Trophoblast cell (in vitro differentiated cells and primary cell): ENCODE results near the gene EIF4G3.
"Not testable (repeated sequence)": the region's sequence is repeated elsewhere in the genome, so short reads cannot be mapped to it uniquely, and the experiment has no call there.

ENCODE experiments used
- DNase-seq, 2 donors: peaks; one replicate each; pipeline ENCODE4 v3.0.0-alpha.2; 2016
- H2AFZ ChIP-seq: 2 replicates; pipeline ENCODE4 v1.6.1; 2013; ENCODE audit warnings: low read length, moderate library complexity, mild to moderate bottlenecking; ENCODE audit not compliant: insufficient read depth, poor library complexity
- H2AK5ac ChIP-seq: 2 replicates; pipeline ENCODE4 v1.6.1; 2013; ENCODE audit warnings: mild to moderate bottlenecking, low read length
- H2BK120ac ChIP-seq: 2 replicates; pipeline ENCODE4 v1.6.1; 2013; ENCODE audit warnings: low read length, mild to moderate bottlenecking, moderate library complexity; ENCODE audit not compliant: insufficient read depth, poor library complexity
- H2BK12ac ChIP-seq: 2 replicates; pipeline ENCODE4 v1.6.1; 2013; ENCODE audit warnings: mild to moderate bottlenecking, low read length, moderate library complexity
- H2BK5ac ChIP-seq: 2 replicates; pipeline ENCODE4 v1.6.1; 2013; ENCODE audit warnings: low read length, low read depth, moderate library complexity, mild to moderate bottlenecking; ENCODE audit not compliant: poor library complexity
- H3K14ac ChIP-seq: 2 replicates; pipeline ENCODE4 v1.6.1; 2013; ENCODE audit warnings: mild to moderate bottlenecking, low read length
- H3K18ac ChIP-seq: 2 replicates; pipeline ENCODE4 v1.6.1; 2013; ENCODE audit warnings: mild to moderate bottlenecking, low read length
- H3K23ac ChIP-seq: 2 replicates; pipeline ENCODE4 v1.6.1; 2013; ENCODE audit warnings: low read length
- H3K27ac ChIP-seq: 2 replicates; pipeline ENCODE4 v1.5.1; 2013; ENCODE audit warnings: low read depth, mild to moderate bottlenecking, inconsistent platforms, low read length, moderate library complexity
- H3K27me3 ChIP-seq: 2 replicates; pipeline ENCODE4 v1.6.1; 2013; ENCODE audit warnings: inconsistent platforms, mild to moderate bottlenecking, low read length, moderate library complexity; ENCODE audit not compliant: insufficient read depth
- H3K36me3 ChIP-seq, 2 experiments: 1 replicate in 1 of 2; 2 replicates in 1 of 2; pipeline ENCODE4 v1.6.1; 2013; ENCODE audit warnings: low read length in 2 of 2, mild to moderate bottlenecking in 2 of 2, moderate library complexity in 1 of 2; ENCODE audit not compliant: insufficient read depth in 2 of 2, control insufficient read depth in 1 of 2
- H3K4ac ChIP-seq: 2 replicates; pipeline ENCODE4 v1.6.1; 2013; ENCODE audit warnings: low read depth, mild to moderate bottlenecking, low read length, moderate library complexity
- H3K4me1 ChIP-seq, 2 experiments: 1 replicate in 1 of 2; 2 replicates in 1 of 2; pipeline ENCODE4 v1.6.1; 2013; ENCODE audit warnings: low read length in 2 of 2, mild to moderate bottlenecking in 2 of 2, moderate library complexity in 1 of 2; ENCODE audit not compliant: insufficient read depth in 2 of 2, control insufficient read depth in 1 of 2
- H3K4me2 ChIP-seq: 2 replicates; pipeline ENCODE4 v1.6.1; 2013; ENCODE audit warnings: inconsistent platforms, mild to moderate bottlenecking, low read length, moderate library complexity
- H3K4me3 ChIP-seq: 2 replicates; pipeline ENCODE4 v1.5.1; 2013; ENCODE audit warnings: mild to moderate bottlenecking, low read depth, low read length, inconsistent platforms
- H3K79me1 ChIP-seq: one replicate; pipeline ENCODE4 v1.6.1; 2013; ENCODE audit warnings: low read length
- H3K79me2 ChIP-seq: 2 replicates; pipeline ENCODE4 v1.6.1; 2013; ENCODE audit warnings: low read length, mild to moderate bottlenecking; ENCODE audit not compliant: control insufficient read depth, insufficient read depth, poor library complexity
- H3K9ac ChIP-seq: 2 replicates; pipeline ENCODE4 v1.6.1; 2013; ENCODE audit warnings: mild to moderate bottlenecking, low read length
- H3K9me3 ChIP-seq: 2 replicates; pipeline ENCODE4 v1.6.1; 2013; ENCODE audit warnings: low read depth, mild to moderate bottlenecking, control low read depth, inconsistent platforms, low read length; ENCODE audit not compliant: insufficient read depth
- H4K12ac ChIP-seq: 2 replicates; pipeline ENCODE4 v1.6.1; 2013; ENCODE audit warnings: low read depth, mild to moderate bottlenecking, low read length, moderate library complexity
- H4K8ac ChIP-seq: 2 replicates; pipeline ENCODE4 v1.6.1; 2013; ENCODE audit warnings: low read depth, mild to moderate bottlenecking, low read length, moderate library complexity
- H4K91ac ChIP-seq: one replicate; pipeline ENCODE4 v1.6.1; 2013; ENCODE audit warnings: low read depth, mild to moderate bottlenecking, low read length, moderate library complexity
- WGBS: extraction: QIAGEN DNeasy Blood & Tissue Kit; methylation state at CpG from one replicate; pipeline ENCODE4 v1.1.7; 2013; ENCODE audit warnings: missing lambda C conversion rate; ENCODE audit not compliant: insufficient read length, insufficient coverage; ENCODE audit errors: extremely low coverage; 5-methylcytosine and 5-hydroxymethylcytosine counted together

The EIF4G3 gene

GRCh38 chr1:21141030-21141429 is 35.7 kb downstream of the EIF4G3 start:
- no peak for DNase-seq
- Histone ChIP-seq H2BK12ac (no peak overlapping the region), H4K8ac (no peak overlapping the region), H3K9ac (no peak overlapping the region), H3K27me3 (no peaks in the 10 kb centered on the region), H3K9me3 (no peaks in the 10 kb centered on the region), H3K36me3 (peaks cover under 1 to 3% of the 10 kb centered on the region in 2 experiments), H3K4me2 (no peak overlapping the region), H3K14ac (no peak overlapping the region), H3K18ac (no peak overlapping the region), H4K12ac (no peak overlapping the region), H3K79me1 (no peaks in the 10 kb centered on the region), H3K79me2 (no peaks in the 10 kb centered on the region), H3K4me3 (no peak overlapping the region), H3K4me1 (no peaks in the 10 kb centered on the region), H2BK5ac (no peak overlapping the region), H3K23ac (no peak overlapping the region), H2AFZ (no peak overlapping the region), H2BK120ac (no peak overlapping the region), H3K27ac (no peak overlapping the region), H3K4ac (no peak overlapping the region), H4K91ac (no peak overlapping the region), H2AK5ac (no peak overlapping the region)
- WGBS: no CpG with 5 or more reads among the region's 1 CpG

GRCh38 chr1:21139601-21140000 is 37.1 kb downstream of the EIF4G3 start:
- Histone ChIP-seq H3K4me1 (no peaks in the 10 kb centered on the region), H3K27me3 (no peaks in the 10 kb centered on the region), H3K18ac (no peak overlapping the region), H3K4me3 (no peak overlapping the region), H3K4me2 (no peak overlapping the region), H2AK5ac (no peak overlapping the region), H3K14ac (no peak overlapping the region), H3K9ac (no peak overlapping the region), H3K4ac (no peak overlapping the region), H3K79me2 (no peaks in the 10 kb centered on the region), H2BK12ac (no peak overlapping the region), H3K9me3 (no peaks in the 10 kb centered on the region), H4K91ac (no peak overlapping the region), H3K79me1 (no peaks in the 10 kb centered on the region), H3K23ac (no peak overlapping the region), H2AFZ (no peak overlapping the region), H4K8ac (no peak overlapping the region), H2BK5ac (no peak overlapping the region), H4K12ac (no peak overlapping the region), H3K36me3 (peaks cover 4 to 6% of the 10 kb centered on the region in 2 experiments), H2BK120ac (no peak overlapping the region), H3K27ac (no peak overlapping the region)
- no peak for DNase-seq
- no CpG with 5 or more reads among the region's 2 CpGs for WGBS

DNA sequence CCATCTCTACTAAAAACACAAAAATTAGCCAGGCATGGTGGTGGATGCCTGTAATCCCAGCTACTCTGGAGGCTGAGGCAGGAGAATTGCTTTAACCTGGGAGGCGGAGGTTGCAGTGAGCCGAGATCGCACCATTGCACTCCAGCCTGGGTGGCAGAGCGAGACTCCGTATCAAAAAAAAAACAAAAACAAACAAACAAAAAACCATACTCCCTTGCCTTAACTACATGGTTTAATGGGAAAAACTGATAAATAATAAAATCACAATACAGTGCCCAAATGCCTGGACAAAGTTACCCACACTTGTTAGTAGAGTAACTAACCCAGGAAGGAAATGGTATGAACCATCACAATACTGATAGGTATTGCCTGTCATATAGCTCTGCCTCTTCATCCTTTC is 40.4 kb downstream of the EIF4G3 start:
- not testable (repeated sequence) for H3K36me3 ChIP-seq, H3K18ac ChIP-seq, H3K9ac ChIP-seq, H3K9me3 ChIP-seq, H3K4me1 ChIP-seq, DNase-seq, H4K12ac ChIP-seq, H2BK120ac ChIP-seq, H4K8ac ChIP-seq, H3K27me3 ChIP-seq, H3K4me2 ChIP-seq, H3K27ac ChIP-seq, H4K91ac ChIP-seq, H3K14ac ChIP-seq, H2BK5ac ChIP-seq, H3K79me1 ChIP-seq, H3K4me3 ChIP-seq, H2AFZ ChIP-seq, H2AK5ac ChIP-seq, H3K4ac ChIP-seq, H3K23ac ChIP-seq, H2BK12ac ChIP-seq, H3K79me2 ChIP-seq
- WGBS: no CpG with 5 or more reads among the region's 5 CpGs

- Histone ChIP-seq H2BK12ac (no peak overlapping the region), H3K18ac (no peak overlapping the region), H2AFZ (no peak overlapping the region), H3K79me2 (no peaks in the 10 kb centered on the region), H3K4me3 (no peak overlapping the region), H3K27ac (no peak overlapping the region), H2BK5ac (no peak overlapping the region), H2BK120ac (no peak overlapping the region), H3K4me2 (no peak overlapping the region), H3K4me1 (no peaks in the 10 kb centered on the region), H4K91ac (no peak overlapping the region), H3K14ac (no peak overlapping the region), H4K12ac (no peak overlapping the region), H4K8ac (no peak overlapping the region), H3K36me3 (peaks cover 6 to 10% of the 10 kb centered on the region in 2 experiments), H3K9ac (no peak overlapping the region), H3K9me3 (no peaks in the 10 kb centered on the region), H3K79me1 (no peaks in the 10 kb centered on the region), H2AK5ac (no peak overlapping the region), H3K4ac (no peak overlapping the region), H3K23ac (no peak overlapping the region), H3K27me3 (no peaks in the 10 kb centered on the region)
- no CpG with 5 or more reads among the region's 1 CpG for WGBS
- no peak for DNase-seq
Measured at GRCh38 chr1:21131200-21131599, 45.5 kb downstream of the EIF4G3 start.
